Right kidney (tissue), 9 donors: Measurements from ENCODE around the gene ZNF135.

Experiments
- DNase-seq: peaks from one replicate; pipeline ENCODE4 v3.0.0-alpha.2; 2016
- long read RNA-seq, 8 donors: transcript quantifications; one replicate each; lab custom pipeline, GENCODE V29; 2026

ZNF135 gene
- long read RNA-seq, donor 1, partial matches to known transcripts, result 140 of 154 reads
- long read RNA-seq, donor 1, other reads (novel, unspliced or antisense), result 11 of 154 reads
- long read RNA-seq, donor 2, partial matches to known transcripts, result 5 of 6 reads
- long read RNA-seq, donor 2, other reads (novel, unspliced or antisense), result 0 of 6 reads
- long read RNA-seq, donor 3, result 0 reads
- long read RNA-seq, donor 4, partial matches to known transcripts, result 15 of 21 reads
- long read RNA-seq, donor 4, other reads (novel, unspliced or antisense), result 5 of 21 reads
- long read RNA-seq, donor 5, partial matches to known transcripts, result 0 of 1 reads
- long read RNA-seq, donor 5, other reads (novel, unspliced or antisense), result 0 of 1 reads
- long read RNA-seq, donor 6, partial matches to known transcripts, result 12 of 12 reads
- long read RNA-seq, donor 6, other reads (novel, unspliced or antisense), result 0 of 12 reads
- long read RNA-seq, donor 7, partial matches to known transcripts, result 0 of 4 reads
- long read RNA-seq, donor 7, other reads (novel, unspliced or antisense), result 0 of 4 reads
- long read RNA-seq, donor 8, partial matches to known transcripts, result 0 of 1 reads
- long read RNA-seq, donor 8, other reads (novel, unspliced or antisense), result 0 of 1 reads

DNA sequence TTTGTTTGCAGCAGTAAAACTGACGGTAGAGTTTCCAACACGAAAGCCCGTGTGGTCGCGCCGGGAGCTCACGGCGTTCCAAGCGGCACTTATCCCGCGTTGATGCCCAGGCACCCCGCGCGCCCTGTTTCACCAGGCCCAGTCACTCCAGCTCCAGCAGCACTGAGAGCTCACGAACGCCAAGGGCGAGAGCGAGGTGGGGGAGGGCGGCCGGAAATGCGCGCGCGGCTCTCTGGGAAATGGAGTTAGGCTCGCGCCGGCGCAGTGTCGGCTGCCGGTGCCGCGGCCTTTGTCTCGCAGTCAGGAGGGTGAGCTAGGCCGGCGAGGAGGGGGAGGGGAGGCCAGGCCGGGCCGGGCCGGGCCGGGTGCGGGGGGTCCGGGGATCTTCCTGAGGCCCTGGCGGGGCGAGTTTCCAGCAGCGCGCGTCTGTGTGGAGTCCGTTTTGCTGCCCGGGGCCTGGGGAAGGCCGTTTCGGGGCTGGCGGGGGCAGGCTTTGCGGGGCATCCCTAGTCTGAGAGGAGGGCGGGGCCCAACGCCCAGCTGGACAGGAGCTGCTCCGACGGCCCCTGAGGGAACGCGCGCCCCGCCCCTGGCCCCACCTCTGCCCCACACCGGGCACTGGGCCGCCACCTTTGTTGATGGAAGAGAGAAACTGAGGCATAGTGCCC is at the start of gene ZNF135:
Gene ZNF135 (plus strand): TSS at position 280 of the 668 bp plus-strand sequence. CDS start 721 bp downstream, outside the sequence.
- peak; percentile 82 for DNase-seq

DNA sequence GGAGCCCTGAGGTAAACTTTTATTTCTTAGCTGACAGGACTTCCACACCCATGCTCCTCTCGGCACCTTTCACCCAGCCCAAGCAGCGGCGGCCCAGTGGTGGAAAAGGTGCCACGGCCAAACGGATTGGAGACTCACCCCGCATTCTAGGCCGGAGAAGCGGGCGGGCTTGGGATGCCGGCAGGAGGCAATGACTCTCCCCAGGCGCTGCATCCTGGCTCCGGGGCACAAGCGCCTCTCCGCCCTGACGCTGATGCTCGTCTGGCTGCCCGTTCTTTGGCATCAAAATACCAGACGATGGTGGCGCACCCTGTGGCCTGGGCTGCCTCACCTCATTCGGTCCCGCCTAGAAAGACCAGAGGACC is 49.8 kb upstream of the ZNF135 start:
- DNase-seq, result no peak

DNA sequence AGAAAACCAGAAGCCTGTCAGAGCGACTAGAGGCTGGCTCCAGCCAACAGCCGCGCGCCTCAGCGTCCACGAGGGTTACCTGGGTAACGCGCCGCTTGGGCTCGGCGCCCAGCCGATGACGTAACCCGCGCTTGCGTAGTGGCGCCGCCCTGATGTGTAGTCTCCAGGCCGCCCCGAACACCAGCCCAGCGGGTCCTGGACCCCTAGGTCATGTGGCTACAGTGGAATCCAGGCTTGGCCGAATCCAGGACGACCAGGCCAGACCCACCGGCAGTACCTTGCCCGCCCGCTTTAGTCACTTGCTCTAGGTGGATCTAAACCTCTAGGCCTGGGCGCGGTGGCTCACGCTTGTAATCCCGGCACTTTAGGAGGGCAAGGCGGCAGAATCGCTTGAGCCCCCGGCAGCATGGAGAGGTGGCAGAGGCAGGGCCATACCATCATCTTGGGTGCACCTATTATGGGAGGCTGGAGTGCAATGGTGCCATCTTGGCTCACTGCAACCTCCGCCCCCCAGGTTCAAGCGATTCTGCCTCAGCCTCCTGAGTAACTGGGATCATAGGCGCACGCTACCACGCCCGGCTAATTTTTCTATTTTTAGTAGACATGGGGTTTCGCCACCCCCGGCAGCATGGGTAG is 49.3 kb upstream of the ZNF135 start:
- peak; percentile 87 for DNase-seq

DNA sequence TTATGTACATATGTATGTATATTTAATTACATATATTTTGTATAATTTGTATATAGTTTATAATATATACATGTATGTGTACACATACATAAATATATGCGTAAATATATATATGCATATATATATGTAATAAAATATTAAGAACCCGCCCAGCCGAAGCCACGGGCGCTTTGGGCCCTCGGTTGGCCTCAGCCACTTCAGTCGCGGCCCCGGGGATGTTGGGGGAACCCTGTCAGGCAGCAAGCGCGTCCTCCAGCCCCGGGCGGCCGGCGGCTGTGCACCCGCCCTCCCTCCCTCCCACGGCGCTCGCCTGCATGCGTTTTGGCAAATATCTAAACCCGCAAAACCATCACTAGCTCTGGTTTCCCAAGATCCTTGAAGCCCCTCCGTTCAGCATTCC is 48.6 kb upstream of the ZNF135 start:
- DNase-seq, result no peak

DNA sequence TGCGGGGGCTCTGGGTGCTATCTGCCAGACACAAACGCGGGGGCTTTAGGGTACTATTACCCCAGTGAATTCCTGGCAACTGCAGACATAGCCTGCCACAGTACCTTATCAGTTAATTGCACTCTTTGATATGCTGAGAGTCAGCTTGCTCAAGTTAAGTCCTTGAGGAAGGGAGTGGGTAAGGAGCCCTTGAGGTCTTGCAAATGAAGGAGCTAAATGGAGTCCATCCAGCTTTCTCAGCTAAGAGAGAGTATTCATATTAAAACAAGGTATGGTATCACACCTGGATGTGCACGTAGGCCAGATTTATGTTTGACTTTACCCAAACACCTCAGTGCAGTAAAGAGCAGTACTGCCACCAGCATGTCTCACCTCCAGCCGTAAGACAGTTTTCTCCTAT is 44.9 kb upstream of the ZNF135 start:
- DNase-seq, result no peak

DNA sequence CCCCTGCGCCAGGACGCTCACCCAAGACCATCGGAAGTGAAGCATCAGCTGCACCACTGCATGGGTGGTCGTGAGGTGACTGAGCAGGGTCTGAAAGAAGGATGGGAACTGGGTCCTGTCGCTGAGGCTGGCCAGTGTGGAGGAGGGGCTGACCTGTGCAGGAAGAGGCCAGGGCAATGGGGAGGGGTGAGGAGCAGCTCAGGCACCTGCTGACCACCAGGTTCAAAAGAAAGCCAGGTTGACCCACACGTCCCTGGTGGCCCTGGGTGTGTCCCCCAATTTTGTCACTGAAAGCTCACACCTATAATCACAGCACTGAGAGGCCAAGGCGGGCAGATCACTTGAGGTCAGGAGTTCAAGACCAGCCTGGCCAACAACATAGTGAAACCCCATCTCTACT is 39.0 kb upstream of the ZNF135 start:
- no peak for DNase-seq

DNA sequence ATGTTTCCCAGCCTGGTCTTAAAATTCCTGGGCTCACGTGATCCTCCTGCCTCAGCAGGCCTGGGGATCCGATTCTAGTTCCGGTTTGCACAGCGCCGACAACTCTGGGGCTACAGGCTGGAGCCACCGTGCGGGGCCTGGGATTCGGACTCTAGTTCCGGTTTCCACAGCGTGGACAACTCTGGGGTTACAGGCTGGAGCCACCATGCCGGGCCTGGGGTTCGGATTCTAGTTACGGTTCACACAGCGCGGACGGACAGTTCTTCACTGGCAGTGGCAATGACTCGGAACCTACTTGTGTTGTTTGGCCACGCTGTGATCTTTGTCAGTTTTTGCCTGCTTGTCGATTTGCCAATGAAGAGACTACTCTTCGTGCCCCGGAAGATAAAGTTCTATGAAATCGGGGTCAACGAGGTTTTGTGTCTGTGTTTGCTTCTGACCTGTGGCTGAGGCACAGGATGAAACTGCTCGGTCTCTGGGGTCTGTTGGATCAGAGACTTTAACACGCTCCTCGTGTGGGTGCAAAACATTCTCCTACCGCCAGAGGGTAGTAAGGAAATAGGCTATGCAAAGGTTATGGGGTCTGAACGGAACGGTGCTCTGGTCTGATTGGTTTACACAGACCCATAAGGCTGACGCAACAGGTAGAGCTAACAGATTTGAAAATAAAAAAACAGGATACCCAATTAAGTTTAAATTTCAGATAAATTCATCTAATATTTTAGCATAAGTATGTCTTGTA is 37.4 kb upstream of the ZNF135 start:
- DNase-seq, result peak; percentile 45

DNA sequence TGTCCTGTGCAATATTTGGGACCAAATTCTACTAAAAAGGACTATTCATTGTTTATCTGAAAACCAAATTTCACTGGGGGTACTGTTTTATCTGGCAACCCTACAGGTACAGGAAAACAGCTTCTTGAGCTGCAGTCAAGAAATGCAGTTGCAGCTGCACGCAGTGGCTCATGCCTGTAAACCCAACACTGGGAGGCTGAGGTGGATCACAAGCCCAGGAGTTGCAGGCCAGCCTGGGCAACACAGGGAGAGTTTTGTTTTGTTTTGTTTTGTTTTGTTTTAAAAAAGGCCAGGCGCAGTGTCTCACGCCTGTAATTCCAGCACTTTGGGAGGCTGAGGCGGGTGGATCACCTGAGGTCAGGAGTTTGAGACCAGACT is 36.8 kb upstream of the ZNF135 start:
- no peak for DNase-seq

DNA sequence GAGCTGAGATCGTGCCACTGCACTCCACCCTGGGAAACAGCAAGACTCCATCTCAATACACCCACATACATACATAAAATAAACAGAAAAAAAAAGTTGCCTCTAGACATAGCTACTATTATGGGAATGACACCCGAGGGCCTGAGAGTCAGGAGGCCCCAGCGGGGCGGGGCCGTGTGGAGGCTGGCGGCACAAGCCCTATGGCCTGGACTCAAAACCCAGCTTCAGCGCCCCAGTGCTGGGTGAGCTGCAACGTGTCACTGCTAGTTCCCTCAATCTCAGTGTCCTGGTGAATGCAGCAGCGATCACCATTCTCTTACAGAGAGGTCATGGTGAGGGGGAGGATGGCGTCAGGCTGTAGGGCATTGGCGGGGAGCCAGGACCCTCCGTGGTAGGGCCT is 34.4 kb upstream of the ZNF135 start:
- DNase-seq, result no peak

DNA sequence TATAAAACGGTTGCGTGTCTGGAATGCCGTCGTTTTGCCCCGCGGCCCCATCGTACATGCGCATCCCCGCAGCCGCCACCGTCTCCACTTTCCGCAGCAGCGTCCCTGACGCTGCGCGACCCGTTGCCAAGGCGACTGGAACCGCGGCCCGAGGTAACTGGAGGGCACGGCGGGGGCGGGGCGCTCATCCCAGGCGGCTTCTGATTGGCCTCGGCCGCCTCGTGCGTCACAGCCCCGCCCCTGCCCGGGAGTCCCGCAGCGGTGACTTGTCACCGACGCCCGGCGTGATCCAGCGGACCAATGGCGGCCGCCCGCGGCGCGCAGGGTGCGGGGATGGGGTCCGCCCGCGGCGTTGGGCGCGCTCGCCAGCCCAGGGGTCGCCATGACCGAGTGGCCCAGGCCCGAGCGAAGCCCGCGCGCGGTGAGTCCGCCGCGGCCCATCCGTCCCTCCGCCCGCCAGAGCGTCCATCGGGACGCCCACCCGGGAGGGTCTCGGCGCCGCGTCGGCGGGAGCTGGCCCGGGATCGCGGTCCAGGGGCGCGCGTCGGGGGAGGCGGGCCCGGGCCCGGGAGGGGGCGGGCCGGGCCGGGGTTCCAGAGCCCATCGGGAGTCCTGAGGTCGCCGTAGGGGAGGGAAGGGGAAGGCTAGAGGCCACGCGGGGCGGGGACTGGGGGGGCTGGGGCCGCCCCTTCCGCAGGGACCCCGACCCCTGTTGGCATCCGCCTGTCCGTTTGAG is 25.2 kb upstream of the ZNF135 start, which contains the start of gene ZSCAN1:
Gene ZSCAN1 (plus strand): TSS at position 285 of the 736 bp plus-strand sequence. CDS start 3,812 bp downstream, outside the sequence.
- peak; percentile 87 for DNase-seq

DNA sequence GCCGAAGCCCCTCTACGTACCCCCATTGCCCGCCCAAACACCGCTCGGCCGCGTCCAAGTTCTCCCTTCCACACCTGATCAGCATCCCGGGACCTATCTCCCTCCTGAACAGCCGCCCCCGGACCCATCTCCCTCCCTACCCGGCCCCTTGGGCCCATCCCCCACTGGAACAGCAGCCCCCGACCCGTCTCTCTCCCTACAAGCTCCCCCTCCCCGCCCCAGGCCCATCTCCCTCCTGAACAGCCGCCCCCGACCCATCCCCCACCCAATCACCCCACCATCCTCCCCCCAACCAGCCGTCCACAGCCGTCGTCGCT is 24.6 kb upstream of the ZNF135 start:
- no peak for DNase-seq

DNA sequence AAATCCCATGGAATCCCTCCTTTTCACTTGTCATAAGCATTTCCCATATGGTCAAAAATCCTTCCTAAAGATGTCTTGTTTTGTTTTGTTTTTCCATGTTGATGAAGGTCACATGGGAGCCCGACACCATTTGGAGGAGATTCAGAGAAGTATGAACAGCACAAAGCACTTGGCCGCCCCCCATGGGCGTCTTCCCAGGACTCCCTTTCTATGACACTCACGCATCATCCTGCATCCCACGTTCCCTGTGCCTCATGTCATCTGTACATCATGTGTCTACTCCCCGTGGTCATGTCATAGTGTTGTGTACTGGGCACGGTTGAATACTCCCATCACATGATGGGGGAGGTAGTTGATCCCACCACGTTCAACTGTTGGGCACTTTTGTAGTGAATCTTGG is 23.2 kb upstream of the ZNF135 start:
- DNase-seq, result no peak

DNA sequence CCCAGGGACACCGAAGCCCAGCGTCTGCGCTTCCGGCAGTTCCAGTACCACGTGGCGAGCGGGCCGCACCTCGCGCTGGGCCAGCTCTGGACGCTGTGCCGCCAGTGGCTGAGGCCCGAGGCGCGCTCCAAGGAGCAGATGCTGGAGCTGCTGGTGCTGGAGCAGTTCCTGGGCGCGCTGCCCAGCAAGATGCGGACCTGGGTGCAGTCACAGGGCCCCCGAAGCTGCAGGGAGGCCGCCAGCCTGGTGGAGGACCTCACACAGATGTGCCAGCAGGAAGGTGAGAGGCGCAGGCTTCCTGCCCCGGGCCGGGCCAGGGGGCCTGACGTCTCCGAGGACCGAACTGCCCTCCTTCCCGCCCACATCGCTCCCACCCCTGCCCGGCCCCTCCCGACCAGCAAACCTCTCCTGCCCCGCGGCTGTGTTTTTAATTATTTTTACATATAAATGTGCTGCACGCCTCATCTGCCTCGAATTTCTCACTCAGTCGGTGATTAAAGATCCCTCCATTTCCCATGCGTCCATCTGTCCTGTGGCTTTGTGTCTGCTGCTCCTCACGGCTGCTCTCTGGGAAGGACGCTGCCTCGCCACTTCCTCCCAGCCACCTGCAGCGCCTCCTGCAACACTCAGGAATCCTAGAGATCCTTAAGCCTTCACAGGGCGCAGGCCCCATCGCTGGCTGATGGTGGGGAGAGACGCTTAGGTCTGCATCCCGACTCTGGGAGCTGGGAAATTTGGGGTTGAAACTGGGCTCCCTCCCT is 21.0 kb upstream of the ZNF135 start:
- DNase-seq, result peak; percentile 42

DNA sequence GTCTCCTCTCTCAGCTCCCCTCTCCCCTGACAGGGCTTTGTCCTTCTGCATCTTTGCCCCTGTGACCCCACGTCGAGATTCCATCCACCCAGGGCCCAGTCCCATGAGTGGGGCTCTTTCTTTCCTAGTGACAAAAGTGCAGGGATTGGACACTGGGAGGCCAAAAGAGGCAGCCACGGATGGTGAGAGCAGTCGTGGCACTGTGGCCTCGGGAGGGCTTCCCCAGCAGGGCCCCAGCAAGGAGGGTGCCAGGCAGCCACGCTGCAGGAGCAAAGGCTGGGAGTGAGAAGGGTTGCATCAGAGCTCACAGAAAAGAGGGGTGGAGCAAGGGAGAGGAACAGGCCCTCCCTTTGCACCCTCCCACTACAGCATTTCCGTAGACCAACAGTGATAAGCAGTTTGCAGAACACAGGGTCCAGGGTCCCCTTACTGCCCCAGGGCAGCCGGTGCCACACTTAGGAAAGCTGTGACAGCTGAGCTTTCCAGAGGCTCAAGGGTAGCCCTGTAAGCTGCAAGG is 20.3 kb upstream of the ZNF135 start:
- DNase-seq, result no peak

DNA sequence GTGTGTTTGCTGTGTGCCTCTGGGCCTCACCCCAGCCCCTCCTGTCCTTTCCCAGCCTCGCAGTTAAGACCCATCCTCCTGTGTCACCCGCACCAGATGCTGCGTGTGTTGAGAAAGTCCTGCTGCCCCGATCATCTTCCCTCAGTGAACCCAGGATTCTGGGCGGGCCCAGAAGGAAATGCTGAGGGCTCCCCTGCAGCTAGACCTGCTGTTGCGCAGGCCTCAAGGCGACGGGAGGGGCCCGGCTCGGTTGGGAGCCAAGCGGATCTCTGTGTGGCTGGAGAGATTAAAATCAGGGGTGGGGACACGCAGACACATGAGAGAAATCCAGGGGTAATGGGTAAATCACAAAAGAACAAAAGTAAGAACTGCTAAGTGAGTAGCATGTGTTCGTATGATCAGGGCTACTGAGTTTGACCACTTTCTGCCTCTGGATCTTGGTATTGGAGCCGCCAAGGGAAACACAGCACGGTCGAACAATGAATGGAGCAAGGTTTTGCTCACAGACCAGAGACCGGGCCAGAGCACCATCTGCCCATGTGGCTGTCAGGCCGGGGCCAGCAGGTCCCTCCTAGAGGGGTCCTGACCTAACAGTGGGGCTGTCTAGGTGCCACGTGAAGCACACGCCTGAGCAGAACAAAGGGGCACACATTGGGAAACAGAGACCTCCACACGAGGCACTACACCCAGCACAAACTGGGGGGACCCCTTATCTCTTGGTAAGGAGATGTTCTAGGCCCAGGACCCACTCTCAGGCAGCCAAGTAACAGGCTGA is 18.1 kb upstream of the ZNF135 start:
- no peak for DNase-seq

DNA sequence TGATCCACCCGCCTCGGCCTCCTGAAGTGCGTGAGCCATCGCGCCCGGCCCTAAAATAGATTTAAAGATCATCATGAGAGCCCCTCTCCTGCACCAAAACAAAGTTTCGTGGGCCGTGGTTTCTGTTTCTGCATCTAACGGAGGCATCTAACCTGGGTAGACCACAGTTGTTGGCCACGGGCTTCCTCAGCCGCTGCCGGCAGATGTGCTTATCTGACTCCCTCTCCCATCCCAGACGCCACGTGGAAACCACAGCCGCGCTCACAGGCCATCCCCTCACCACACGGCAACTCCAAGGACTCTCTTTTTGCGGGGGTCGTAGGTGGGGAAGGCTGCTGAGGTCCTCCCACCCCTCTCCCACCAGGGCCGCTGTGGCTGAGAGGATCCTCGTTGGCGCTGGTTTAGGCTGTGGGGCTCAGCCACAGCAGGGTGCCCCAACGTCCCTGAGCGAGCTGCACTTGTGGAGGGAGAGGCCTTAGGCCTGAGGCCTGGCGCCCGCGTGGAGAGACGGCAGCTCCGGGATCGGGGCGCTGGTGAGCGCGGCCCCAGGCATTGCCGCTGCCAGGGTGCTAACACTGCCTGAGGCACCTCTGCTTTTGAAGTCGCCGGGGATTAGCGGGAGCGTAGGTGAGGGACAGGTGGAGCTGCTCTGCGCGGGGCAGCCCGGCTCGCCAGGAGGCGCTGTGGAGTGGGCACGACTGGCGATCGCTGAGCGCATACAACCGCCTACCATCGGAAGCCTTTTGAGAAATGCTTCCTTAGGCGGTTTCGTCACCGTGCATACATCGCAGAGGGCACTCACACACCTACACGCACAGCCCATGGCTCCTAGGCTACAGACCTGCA is 16.4 kb upstream of the ZNF135 start:
- no peak for DNase-seq

DNA sequence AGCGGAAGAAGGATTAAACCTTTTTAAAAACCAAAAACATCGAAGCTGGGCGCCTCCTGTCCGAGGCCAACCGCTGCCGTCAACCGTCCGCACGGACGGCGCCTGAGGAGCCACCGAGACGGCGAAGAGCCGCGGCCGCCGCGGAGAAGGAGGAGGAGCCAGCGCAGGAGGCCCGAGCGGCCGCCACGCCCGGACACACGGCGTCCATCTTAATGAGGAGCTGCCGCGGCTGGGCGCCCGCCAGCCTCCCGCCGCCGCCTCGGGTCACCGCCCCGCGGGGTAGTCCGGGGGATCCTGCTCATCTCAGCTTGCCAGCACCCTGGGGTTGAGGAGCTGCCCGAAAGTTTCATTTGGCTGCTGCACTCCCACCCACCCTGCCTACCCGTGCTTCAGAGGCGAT is 14.7 kb upstream of the ZNF135 start:
- no peak for DNase-seq

DNA sequence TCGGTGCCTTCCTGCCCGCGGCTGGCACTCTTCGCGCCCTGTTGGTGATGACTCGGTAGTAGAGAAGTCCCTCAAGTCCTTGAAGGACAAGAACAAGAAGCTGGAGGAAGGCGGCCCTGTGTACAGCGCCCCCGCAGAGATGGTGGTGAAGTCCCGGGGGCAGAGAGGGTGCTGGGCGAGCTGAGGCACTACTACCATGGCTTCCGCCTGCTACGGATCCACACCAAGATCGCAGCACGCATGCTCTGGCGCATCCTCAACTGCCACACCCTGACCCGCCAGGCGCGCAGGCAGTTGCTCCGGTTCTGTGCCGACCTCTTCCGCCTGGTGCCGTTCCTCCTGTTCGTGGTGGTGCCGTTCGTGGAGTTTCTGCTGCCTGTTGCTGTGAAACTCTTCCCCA is 14.2 kb upstream of the ZNF135 start:
- DNase-seq, result no peak
